ENCODE data around the gene EFCAB13.
"Not testable (repeated sequence)": the region's sequence is repeated elsewhere in the genome, so short reads cannot be mapped to it uniquely, and the experiment has no call there.

Gene EFCAB13

GRCh38 chr17:47404006-47404405 lies 80.3 kb downstream of the EFCAB13 start:
- DNase-seq, result no peak
- in situ Hi-C loops (cut with MboI; ENCODE audit: low pct_unique_long_range_greater_than_20kb, low sequenced_read_pairs), result no loop called here

GRCh38 chr17:47404875-47405274 lies 81.1 kb downstream of the EFCAB13 start:
- DNase-seq, result no peak
- in situ Hi-C loops (cut with MboI; ENCODE audit: low pct_unique_long_range_greater_than_20kb, low sequenced_read_pairs), result no loop called here

GRCh38 chr17:47413872-47414271 lies 90.1 kb downstream of the EFCAB13 start:
- no peak for DNase-seq
- in situ Hi-C loops (cut with MboI; ENCODE audit: low pct_unique_long_range_greater_than_20kb, low sequenced_read_pairs), result no loop called here

- DNase-seq, result no peak
- in situ Hi-C loops (cut with MboI; ENCODE audit: low pct_unique_long_range_greater_than_20kb, low sequenced_read_pairs), result no loop called here
Observed at GRCh38 chr17:47414612-47415011, 90.9 kb downstream of the EFCAB13 start.

GRCh38 chr17:47423406-47424295 lies 99.9 kb downstream of the EFCAB13 start:
- DNase-seq, result no peak
- in situ Hi-C loops (cut with MboI; ENCODE audit: low pct_unique_long_range_greater_than_20kb, low sequenced_read_pairs), result no loop called here

- in situ Hi-C loops (cut with MboI; ENCODE audit: low pct_unique_long_range_greater_than_20kb, low sequenced_read_pairs); DNase-seq: not testable (repeated sequence)
Observed at GRCh38 chr17:47425233-47425632, 101.5 kb downstream of the EFCAB13 start.

GRCh38 chr17:47425887-47426635 lies 102.3 kb downstream of the EFCAB13 start:
- DNase-seq; in situ Hi-C loops (cut with MboI; ENCODE audit: low pct_unique_long_range_greater_than_20kb, low sequenced_read_pairs): not testable (repeated sequence)

- in situ Hi-C loops (cut with MboI; ENCODE audit: low pct_unique_long_range_greater_than_20kb, low sequenced_read_pairs), result no loop called here
Observed at GRCh38 chr17:47427985-47428384, 104.2 kb downstream of the EFCAB13 start.

GRCh38 chr17:47432240-47432639 lies 108.5 kb downstream of the EFCAB13 start:
- DNase-seq; in situ Hi-C loops (cut with MboI; ENCODE audit: low pct_unique_long_range_greater_than_20kb, low sequenced_read_pairs): not testable (repeated sequence)

More at GRCh38 chr17:47427985-47428384, 104.2 kb downstream of the EFCAB13 start:
- DNase-seq, result no peak

- no peak for DNase-seq
- in situ Hi-C loops (cut with MboI; ENCODE audit: low pct_unique_long_range_greater_than_20kb, low sequenced_read_pairs), result no loop called here
Observed at GRCh38 chr17:47465165-47465564, 141.4 kb downstream of the EFCAB13 start.

- DNase-seq; in situ Hi-C loops (cut with MboI; ENCODE audit: low pct_unique_long_range_greater_than_20kb, low sequenced_read_pairs): not testable (repeated sequence)
Observed at GRCh38 chr17:47466976-47467375, 143.2 kb downstream of the EFCAB13 start.

- in situ Hi-C loops (cut with MboI; ENCODE audit: low pct_unique_long_range_greater_than_20kb, low sequenced_read_pairs), result no loop called here
- no peak for DNase-seq
Observed at GRCh38 chr17:47470836-47471235, 147.1 kb downstream of the EFCAB13 start.

GRCh38 chr17:47472073-47472472 lies 148.3 kb downstream of the EFCAB13 start:
- DNase-seq; in situ Hi-C loops (cut with MboI; ENCODE audit: low pct_unique_long_range_greater_than_20kb, low sequenced_read_pairs): not testable (repeated sequence)

All from KBM-7 (cell line).